Stimulated activated CD8-positive, alpha-beta memory T cell treated with anti-CD3 and anti-CD28 coated beads, Interleukin-2, amount 100 ng/mL, for 48 hours (primary cell): ENCODE results near the gene ZNF669.

Source experiments
- DNase-seq, 2 donors: peaks; one replicate each; pipeline ENCODE4 v3.0.0-alpha.2; 2020; ENCODE audit warnings: low read depth in 2 of 2

Gene ZNF669

DNA sequence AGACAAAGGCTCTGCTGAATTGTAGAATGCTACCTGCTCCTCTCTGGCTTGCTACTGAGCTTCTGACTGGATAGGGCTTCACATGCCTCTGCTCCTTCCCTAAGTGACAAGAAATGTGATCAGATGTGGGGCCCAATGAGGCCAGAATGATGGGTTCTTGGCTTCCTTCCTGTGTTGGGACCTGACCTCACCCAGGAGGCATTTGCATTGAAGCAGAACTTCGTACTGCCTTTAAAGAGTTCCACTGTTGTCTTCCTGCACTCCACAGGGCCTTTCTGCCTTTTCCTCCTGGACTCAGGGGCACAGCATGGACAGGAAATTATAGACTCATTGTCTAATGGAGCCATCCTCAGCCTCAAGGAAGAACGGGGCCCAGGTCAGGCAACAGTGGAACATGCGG, 39.9 kb downstream of the ZNF669 start:
- DNase-seq: no peak

DNA sequence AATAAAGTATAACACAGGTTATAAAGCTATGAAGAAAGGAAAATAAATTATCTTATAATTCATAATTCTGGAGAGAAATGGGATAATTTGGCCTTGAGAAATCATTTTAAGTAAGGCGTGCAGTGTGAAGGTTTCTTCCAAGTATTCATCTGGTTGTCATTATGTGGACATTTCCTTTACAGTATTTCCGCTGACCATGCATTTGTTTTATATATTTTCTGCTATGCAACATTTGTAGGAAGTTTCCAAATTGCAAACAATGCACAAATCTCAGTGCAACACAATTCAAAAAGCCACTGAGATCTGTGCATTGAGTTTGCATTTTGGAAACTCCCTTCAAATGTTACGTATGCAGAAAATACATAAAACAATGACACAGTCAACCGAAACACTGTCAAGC, 43.4 kb downstream of the ZNF669 start:
- no peak for DNase-seq

DNA sequence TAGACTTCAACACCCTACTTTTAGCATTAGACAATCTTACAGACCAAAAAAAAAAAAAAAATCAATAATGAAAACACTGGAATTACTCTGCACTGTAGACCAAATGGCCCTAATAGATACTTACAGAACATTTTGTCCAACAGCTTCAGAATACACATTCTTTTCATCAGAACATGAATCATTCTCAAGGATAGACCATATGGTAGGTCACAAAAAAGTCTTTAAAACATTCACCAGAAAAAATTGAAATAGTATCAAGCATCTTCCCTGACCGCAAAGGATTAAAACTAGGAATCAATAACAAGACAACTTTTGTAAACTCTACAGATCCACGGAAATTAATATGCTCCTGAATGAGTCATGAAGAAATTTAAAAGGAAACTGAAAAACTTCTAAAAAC, 48.1 kb downstream of the ZNF669 start:
- DNase-seq: no peak

DNA sequence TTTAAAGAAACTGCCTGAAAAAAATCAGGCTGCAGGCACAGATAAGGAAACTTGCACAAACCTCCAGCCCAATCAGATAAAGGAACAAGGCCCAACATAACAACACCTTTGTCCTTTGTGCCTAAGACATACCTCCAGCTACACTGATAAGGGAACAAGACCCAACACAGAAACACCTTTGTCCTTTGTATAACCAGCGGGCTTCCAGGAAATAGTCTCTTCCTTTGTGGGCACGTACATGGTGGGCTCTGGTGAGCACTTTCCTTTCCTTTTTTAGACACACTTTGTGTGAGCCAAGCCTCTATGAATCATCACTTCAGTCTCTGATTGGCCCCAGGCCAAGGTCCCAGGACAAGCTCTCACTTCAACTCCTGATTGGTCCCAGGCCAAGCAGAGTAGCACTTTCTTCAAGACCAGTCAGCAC, 49.2 kb downstream of the ZNF669 start:
- no peak for DNase-seq
